Cardiac fibroblast (primary cell): ENCODE data around the gene NXT1.

Experiments
- DNase-seq, 2 donors: peaks; one replicate each; pipeline versions ENCODE4 v3.0.0 to v3.0.0-alpha.2; 2010; ENCODE audit warnings: low read depth in 2 of 2
- H3K4me3 ChIP-seq, 2 donors: replicated peaks in 1 of 2; 1 replicate in 1 of 2; 2 replicates in 1 of 2; pipeline ENCODE4 v1.5.1; 2011; ENCODE audit warnings: low read depth in 2 of 2, low read length in 2 of 2, mild to moderate bottlenecking in 2 of 2, moderate library complexity in 1 of 2
- CTCF ChIP-seq: IDR thresholded peaks from one replicate; pipeline ENCODE4 v1.5.1; 2011; ENCODE audit warnings: low read depth, mild to moderate bottlenecking, low read length, inconsistent platforms

Gene NXT1

DNA sequence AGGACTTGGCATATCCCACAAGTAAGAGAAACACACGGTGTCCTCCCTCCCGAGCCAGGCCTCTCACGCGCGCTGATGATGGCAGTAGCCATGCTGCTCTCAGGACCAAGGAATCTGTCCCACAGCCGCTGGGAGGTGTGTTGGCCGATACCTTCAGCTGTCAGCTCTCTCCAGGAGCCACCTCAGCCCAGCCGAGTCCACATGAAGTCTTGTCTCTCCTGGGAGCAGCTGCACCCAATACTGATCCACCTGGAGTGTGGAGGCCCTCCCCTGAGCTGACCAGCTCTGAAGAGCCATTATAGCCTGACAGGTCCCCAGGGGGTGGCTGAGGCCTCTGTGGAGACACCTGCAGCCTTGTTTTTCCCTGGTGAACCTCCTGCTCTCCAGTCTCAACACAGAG lies 23.8 kb upstream of the NXT1 start:
- no peak for TF ChIP-seq CTCF
- H3K4me3 ChIP-seq: no peak overlapping the region
- DNase-seq: no peak

GRCh38 chr20:23327617-23328333 lies 22.8 kb upstream of the NXT1 start:
- TF ChIP-seq CTCF: no peak
- DNase-seq: no peak
- no peak overlapping the region for H3K4me3 ChIP-seq

- no peak overlapping the region for H3K4me3 ChIP-seq
- TF ChIP-seq CTCF: no peak
- DNase-seq: peak; percentile 28 to 47
These were observed 18.9 kb upstream of the NXT1 start for GRCh38 chr20:23331450-23332350.

DNA sequence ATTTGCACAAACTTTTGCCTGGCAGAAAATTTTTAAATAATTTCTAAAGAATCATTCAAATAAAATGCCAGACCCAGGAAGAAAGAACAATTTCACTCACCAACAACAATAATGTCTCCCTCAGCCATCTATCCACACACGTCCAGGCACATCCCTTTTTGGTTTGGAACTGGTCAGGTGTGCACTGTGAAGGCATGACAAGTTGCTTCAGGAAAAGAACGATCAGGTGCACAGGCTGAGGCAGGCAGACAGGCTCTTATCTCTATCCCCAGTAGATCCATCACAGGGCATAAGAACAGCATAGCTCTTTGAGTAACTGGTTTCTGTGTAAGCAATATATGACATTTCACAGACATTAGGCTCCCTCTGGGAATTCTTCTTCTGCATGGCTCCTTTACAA lies 18.1 kb upstream of the NXT1 start:
- H3K4me3 ChIP-seq: no peak overlapping the region
- TF ChIP-seq CTCF: no peak
- no peak for DNase-seq

- TF ChIP-seq CTCF: no peak
- no peak for DNase-seq
- no peak overlapping the region for H3K4me3 ChIP-seq
These were observed 16.5 kb upstream of the NXT1 start for GRCh38 chr20:23334111-23334510.

DNA sequence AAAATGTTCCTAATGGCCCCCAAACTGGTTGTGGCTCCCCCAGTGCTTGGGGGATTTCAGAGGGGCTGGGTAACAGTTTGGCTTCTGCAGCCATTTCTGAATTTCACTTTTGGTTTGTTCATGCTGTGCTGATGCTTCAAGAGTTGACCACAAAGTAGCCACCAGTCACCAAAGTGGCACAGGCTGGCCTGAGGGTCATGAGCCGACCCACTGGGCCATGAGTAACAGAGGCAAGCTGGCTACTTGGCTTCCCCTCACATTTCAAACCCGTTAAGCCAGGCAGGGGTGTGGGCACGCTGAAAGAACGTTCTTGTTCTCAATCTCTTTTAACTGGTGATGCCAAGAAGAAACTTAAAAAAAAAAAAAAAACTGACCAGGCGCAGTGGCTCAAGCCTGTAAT lies 15.1 kb upstream of the NXT1 start:
- TF ChIP-seq CTCF: no peak
- H3K4me3 ChIP-seq: no peak overlapping the region
- DNase-seq: no peak
